ENCODE data around the gene CYTH2.

DNA sequence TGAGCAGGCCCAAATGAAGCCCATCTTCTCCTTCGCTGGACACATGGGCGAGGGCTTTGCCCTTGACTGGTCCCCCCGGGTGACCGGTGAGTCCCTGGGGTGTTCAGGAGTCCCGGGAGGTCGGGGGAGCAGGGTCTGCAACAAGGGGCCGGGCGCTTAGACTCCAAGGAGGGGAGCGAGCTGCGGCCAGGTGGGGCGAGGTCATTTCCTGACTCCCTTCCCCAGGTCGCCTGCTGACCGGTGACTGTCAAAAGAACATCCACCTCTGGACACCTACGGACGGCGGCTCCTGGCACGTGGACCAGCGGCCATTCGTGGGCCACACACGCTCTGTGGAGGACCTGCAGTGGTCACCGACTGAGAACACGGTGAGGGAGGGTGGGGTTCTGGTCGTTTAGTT is 18.7 kb upstream of the CYTH2 start:
- no peak for TF ChIP-seq ZNF70 (CRISPR knock-in tag; IDR thresholded peaks at IDR 0.05)
- TF ChIP-seq, protein P1, sequence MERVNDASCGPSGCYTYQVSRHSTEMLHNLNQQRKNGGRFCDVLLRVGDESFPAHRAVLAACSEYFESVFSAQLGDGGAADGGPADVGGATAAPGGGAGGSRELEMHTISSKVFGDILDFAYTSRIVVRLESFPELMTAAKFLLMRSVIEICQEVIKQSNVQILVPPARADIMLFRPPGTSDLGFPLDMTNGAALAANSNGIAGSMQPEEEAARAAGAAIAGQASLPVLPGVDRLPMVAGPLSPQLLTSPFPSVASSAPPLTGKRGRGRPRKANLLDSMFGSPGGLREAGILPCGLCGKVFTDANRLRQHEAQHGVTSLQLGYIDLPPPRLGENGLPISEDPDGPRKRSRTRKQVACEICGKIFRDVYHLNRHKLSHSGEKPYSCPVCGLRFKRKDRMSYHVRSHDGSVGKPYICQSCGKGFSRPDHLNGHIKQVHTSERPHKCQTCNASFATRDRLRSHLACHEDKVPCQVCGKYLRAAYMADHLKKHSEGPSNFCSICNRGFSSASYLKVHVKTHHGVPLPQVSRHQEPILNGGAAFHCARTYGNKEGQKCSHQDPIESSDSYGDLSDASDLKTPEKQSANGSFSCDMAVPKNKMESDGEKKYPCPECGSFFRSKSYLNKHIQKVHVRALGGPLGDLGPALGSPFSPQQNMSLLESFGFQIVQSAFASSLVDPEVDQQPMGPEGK (CRISPR knock-in tag; IDR thresholded peaks at IDR 0.05; ENCODE audit: borderline replicate concordance): no peak
- no peak for TF ChIP-seq CSDC2 (CRISPR knock-in tag; IDR thresholded peaks at IDR 0.05)
- TF ChIP-seq, protein P2, sequence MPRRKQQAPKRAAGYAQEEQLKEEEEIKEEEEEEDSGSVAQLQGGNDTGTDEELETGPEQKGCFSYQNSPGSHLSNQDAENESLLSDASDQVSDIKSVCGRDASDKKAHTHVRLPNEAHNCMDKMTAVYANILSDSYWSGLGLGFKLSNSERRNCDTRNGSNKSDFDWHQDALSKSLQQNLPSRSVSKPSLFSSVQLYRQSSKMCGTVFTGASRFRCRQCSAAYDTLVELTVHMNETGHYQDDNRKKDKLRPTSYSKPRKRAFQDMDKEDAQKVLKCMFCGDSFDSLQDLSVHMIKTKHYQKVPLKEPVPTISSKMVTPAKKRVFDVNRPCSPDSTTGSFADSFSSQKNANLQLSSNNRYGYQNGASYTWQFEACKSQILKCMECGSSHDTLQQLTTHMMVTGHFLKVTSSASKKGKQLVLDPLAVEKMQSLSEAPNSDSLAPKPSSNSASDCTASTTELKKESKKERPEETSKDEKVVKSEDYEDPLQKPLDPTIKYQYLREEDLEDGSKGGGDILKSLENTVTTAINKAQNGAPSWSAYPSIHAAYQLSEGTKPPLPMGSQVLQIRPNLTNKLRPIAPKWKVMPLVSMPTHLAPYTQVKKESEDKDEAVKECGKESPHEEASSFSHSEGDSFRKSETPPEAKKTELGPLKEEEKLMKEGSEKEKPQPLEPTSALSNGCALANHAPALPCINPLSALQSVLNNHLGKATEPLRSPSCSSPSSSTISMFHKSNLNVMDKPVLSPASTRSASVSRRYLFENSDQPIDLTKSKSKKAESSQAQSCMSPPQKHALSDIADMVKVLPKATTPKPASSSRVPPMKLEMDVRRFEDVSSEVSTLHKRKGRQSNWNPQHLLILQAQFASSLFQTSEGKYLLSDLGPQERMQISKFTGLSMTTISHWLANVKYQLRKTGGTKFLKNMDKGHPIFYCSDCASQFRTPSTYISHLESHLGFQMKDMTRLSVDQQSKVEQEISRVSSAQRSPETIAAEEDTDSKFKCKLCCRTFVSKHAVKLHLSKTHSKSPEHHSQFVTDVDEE (CRISPR knock-in tag; IDR thresholded peaks at IDR 0.05): no peak
- no peak for TF ChIP-seq ZNF565 (CRISPR knock-in tag; conservative IDR thresholded peaks at IDR 0.05; ENCODE audit: low read depth)
- TF ChIP-seq, protein P3, sequence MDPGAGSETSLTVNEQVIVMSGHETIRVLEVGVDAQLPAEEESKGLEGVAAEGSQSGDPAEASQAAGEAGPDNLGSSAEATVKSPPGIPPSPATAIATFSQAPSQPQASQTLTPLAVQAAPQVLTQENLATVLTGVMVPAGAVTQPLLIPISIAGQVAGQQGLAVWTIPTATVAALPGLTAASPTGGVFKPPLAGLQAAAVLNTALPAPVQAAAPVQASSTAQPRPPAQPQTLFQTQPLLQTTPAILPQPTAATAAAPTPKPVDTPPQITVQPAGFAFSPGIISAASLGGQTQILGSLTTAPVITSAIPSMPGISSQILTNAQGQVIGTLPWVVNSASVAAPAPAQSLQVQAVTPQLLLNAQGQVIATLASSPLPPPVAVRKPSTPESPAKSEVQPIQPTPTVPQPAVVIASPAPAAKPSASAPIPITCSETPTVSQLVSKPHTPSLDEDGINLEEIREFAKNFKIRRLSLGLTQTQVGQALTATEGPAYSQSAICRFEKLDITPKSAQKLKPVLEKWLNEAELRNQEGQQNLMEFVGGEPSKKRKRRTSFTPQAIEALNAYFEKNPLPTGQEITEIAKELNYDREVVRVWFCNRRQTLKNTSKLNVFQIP (CRISPR knock-in tag; IDR thresholded peaks at IDR 0.05; ENCODE audit: borderline replicate concordance, low read depth): no peak
- TF ChIP-seq ESRRG (CRISPR knock-in tag; IDR thresholded peaks at IDR 0.05): no peak
- TF ChIP-seq PPARA (CRISPR knock-in tag; IDR thresholded peaks at IDR 0.05; ENCODE audit: borderline replicate concordance): no peak
- TF ChIP-seq SNAI2 (CRISPR knock-in tag; IDR thresholded peaks at IDR 0.05): no peak
- no peak for TF ChIP-seq ZFP3 (CRISPR knock-in tag; IDR thresholded peaks at IDR 0.05)
- TF ChIP-seq ARNTL (CRISPR knock-in tag; IDR thresholded peaks at IDR 0.05; ENCODE audit: borderline replicate concordance, low read depth): no peak
